GM12801 (cell line): ENCODE measurements around the gene ACTN3.

ENCODE experiments used
- TF ChIP-seq, protein P1 (sequence below): IDR thresholded peaks from one replicate; pipeline ENCODE4 v1.5.1; 2011; ENCODE audit warnings: control low read depth; ENCODE audit not compliant: insufficient read length; ENCODE audit errors: extremely low read depth

The ACTN3 gene

GRCh38 chr11:66589996-66590675 lies 43.4 kb downstream of the ACTN3 start:
- TF ChIP-seq, protein P1, sequence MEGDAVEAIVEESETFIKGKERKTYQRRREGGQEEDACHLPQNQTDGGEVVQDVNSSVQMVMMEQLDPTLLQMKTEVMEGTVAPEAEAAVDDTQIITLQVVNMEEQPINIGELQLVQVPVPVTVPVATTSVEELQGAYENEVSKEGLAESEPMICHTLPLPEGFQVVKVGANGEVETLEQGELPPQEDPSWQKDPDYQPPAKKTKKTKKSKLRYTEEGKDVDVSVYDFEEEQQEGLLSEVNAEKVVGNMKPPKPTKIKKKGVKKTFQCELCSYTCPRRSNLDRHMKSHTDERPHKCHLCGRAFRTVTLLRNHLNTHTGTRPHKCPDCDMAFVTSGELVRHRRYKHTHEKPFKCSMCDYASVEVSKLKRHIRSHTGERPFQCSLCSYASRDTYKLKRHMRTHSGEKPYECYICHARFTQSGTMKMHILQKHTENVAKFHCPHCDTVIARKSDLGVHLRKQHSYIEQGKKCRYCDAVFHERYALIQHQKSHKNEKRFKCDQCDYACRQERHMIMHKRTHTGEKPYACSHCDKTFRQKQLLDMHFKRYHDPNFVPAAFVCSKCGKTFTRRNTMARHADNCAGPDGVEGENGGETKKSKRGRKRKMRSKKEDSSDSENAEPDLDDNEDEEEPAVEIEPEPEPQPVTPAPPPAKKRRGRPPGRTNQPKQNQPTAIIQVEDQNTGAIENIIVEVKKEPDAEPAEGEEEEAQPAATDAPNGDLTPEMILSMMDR: no peak

DNA sequence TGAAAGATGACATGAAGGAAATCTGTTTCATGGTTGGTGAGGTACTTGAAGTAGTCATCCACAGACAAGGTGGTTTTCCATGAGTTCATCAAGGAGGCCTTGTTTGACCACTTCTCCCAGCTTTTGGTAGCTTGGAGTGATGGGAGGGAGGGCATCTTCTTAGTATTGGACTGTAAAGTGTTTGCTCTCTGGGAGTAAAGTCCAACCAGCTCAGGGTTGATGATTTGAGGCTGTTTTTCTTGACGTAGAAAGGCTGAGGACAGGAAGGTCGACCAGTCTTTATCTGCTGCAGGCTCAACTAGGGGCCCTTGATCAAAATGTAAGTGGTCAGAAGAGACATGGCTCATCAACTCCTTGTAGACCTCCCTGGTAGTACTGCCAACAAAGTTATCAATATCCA lies 44.5 kb downstream of the ACTN3 start:
- TF ChIP-seq, protein P1: no peak

- TF ChIP-seq, protein P1: no peak
Observed at GRCh38 chr11:66592457-66593302, 46.0 kb downstream of the ACTN3 start, which contains the start of the genes CCDC87 and CCS. Gene CCDC87 (minus strand): TSS chr11:66593063. CDS start chr11:66593015, 48 bp downstream. Gene CCS (plus strand): TSS chr11:66593185. CDS start chr11:66593262, 77 bp downstream.

DNA sequence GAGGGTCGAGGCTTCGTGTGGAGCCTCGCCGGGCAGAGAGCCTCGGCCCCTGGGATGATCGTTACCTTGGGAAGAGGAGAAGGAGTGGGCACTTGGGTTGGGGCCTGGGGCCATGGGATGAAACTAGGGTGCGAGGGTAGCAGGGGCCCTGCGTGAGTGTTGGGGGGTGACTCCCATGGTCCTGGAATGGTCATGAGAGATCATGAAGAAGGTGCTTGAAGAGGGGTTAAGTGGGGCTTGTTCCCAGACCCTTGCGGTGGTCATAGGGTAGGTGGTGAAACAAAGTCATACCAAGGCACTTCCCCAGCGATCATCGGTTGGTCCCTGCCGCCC lies 46.6 kb downstream of the ACTN3 start:
- TF ChIP-seq, protein P1: no peak

DNA sequence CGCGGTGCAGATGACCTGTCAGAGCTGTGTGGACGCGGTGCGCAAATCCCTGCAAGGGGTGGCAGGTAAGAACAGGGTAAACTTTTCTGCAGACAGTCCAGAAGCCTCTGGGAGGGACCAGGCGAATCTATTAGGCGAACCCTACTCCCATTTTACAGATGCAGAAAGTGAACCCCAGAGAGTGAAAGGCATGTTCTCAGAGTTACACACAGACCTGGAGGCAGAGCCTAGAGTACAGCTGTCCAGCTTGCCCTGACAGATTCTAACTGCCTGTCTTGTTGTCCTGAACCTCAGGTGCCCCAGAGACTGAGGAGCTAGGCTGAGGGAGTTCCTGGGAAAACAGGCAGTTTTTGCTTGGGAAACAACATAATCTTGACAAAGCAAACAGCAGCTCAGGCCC lies 46.9 kb downstream of the ACTN3 start:
- TF ChIP-seq, protein P1: no peak

DNA sequence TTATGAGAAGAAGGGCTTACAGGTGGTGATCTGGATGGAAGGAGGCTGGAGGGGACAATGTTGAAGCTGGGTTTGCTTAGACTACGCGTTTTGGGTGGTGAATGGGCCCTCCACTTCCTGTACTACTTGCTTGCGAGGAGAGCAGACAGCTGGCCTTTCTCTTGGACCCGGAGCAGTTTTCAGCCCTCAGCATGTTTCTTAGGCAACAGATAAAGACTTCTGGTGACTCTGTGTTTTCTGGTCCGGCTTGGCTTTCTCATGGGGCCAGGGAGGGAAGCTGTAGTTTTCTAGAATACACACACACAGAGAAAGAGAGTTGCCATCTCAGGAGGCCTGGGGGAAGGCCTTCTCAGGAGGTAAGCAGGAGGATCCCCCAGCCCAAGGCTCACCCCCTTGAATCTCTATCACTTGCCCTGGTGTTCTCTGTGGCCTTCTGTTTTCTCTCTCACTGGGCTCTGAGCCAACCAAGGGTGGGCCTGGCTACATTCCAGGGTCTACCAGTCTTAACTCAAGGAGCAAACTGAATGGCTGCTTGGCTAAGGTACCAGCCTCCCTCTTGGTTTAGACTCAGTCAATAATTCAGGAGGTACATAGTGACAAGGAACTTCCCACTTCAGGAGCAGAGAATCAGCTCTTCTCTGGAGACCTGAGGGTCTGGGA lies 48.7 kb downstream of the ACTN3 start:
- TF ChIP-seq, protein P1: no peak

DNA sequence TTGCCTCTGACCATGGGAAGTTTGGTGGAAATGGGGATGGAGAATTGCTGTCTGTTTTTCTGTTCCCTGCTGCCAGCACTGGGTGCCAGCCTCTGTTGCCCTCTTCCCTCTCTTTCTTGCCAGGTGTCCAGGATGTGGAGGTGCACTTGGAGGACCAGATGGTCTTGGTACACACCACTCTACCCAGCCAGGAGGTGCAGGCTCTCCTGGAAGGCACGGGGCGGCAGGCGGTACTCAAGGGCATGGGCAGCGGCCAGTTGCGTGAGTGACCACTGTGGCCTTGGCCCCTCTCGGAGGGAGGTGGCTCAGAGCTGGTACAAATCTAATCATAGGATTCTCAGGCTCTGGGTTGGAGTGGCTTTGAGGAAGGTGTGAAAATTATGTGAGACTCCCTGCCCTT lies 52.3 kb downstream of the ACTN3 start:
- TF ChIP-seq, protein P1: no peak
